Measurements from ENCODE around the gene C11orf65. TPM values are rescaled to one million over a fixed set of nuclear protein-coding genes. Genes with fewer than 3 reads are reported as not detected.

The C11orf65 gene
- polyA plus RNA-seq, 3 donors, result not detected

DNA sequence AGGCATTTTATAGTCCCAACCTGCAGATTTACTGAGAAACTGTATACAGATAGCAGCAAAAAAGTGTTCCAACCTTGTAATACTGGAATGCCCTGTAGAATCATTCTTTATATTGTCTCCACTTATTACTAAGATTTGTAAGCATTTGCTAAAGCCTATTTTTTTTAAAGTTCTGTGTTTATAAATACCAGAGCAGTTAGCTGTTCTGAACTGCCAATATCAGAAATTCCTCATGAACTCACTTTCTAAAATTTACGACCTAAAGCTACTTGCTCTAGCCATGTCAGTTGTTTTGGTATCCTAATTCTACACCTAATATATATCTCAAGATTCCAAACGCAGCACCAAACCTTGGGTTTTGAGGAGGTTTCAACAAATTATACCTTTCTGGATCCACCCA, 103.2 kb downstream of the C11orf65 start:
- H3K27ac ChIP-seq (ENCODE audit: low read depth in 1 of 2, low read length in 2 of 2), result no peak overlapping the region
- peaks cover 0 to 7% (median 3%) of the 10 kb centered on the region in 7 donors for H3K9me3 Mint-ChIP-seq
- no peaks in the 10 kb centered on the region for H3K4me1 ChIP-seq (ENCODE audit: control insufficient read depth in 1 of 2, insufficient read depth in 2 of 2, low read length in 2 of 2)
- H3K9me3 ChIP-seq (replicated peaks in 1 of 2; ENCODE audit: control insufficient read depth in 1 of 2, insufficient read depth in 1 of 2, low read length in 2 of 2), result no peaks in the 10 kb centered on the region
- H3K4me1 Mint-ChIP-seq, result no peaks in the 10 kb centered on the region
- H3K27me3 Mint-ChIP-seq (ENCODE audit: low read depth in 3 of 3), result no peaks in the 10 kb centered on the region
- no peak overlapping the region for H3K27ac Mint-ChIP-seq
- no peaks in the 10 kb centered on the region for H3K79me2 ChIP-seq (ENCODE audit: insufficient read depth, low read length)
- TF ChIP-seq, protein P1, sequence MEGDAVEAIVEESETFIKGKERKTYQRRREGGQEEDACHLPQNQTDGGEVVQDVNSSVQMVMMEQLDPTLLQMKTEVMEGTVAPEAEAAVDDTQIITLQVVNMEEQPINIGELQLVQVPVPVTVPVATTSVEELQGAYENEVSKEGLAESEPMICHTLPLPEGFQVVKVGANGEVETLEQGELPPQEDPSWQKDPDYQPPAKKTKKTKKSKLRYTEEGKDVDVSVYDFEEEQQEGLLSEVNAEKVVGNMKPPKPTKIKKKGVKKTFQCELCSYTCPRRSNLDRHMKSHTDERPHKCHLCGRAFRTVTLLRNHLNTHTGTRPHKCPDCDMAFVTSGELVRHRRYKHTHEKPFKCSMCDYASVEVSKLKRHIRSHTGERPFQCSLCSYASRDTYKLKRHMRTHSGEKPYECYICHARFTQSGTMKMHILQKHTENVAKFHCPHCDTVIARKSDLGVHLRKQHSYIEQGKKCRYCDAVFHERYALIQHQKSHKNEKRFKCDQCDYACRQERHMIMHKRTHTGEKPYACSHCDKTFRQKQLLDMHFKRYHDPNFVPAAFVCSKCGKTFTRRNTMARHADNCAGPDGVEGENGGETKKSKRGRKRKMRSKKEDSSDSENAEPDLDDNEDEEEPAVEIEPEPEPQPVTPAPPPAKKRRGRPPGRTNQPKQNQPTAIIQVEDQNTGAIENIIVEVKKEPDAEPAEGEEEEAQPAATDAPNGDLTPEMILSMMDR (IDR thresholded peaks at IDR 0.05), result no peak
- no peak overlapping the region for H3K4me2 ChIP-seq (replicated peaks; ENCODE audit: extremely low read depth, low read length, poor library complexity, severe bottlenecking)
- WGBS (ENCODE audit: insufficient coverage), result no CpG with 5 or more reads among the region's 2 CpGs
- no peaks in the 10 kb centered on the region for H3K27me3 ChIP-seq (ENCODE audit: control insufficient read depth in 2 of 2, insufficient read depth in 2 of 2, low read length in 2 of 2)
- no peaks in the 10 kb centered on the region for H4K20me1 ChIP-seq (ENCODE audit: insufficient read depth, low read length)
- no peak overlapping the region for H3K4me3 ChIP-seq (replicated peaks in 1 of 3; ENCODE audit: low read depth in 2 of 3, low read length in 3 of 3)
- H3K36me3 Mint-ChIP-seq, result peaks cover 41 to 43% of the 10 kb centered on the region in 2 donors
- H3K36me3 ChIP-seq (replicated peaks in 1 of 2; ENCODE audit: control insufficient read depth in 1 of 2, insufficient read depth in 2 of 2, low read length in 2 of 2), result peaks cover 28 to 52% of the 10 kb centered on the region in 2 donors
- intact Hi-C loops (cut with micrococcal nuclease), result no loop called here
- DNase-seq, result no peak
- no peak overlapping the region for H3K4me3 Mint-ChIP-seq
- H3K9ac ChIP-seq (ENCODE audit: insufficient read depth, low read length, poor library complexity, severe bottlenecking), result no peak overlapping the region
- no peak overlapping the region for H2AFZ ChIP-seq (ENCODE audit: insufficient read depth, low read depth, low read length, poor library complexity, severe bottlenecking)

DNA sequence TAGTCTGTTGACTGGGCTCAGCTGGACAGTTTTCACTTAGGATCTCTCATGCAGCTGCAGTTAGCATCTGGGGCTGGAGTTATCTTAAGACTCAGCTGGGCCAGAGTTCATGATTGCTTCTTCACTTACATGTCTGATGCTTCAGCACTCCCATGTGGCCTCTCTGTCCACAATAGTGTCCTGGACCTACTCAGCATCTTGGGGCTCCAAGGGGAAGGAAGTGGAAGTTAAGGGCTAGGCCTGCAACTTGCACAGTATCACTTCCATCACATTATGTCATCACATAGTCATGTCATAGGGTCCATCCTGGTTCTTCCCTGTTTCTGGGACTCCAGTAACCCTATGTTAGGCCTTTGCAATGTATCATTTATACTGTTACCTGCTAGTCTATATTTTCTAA, 115.9 kb downstream of the C11orf65 start:
- no peak overlapping the region for H3K4me3 Mint-ChIP-seq
- Histone ChIP-seq H3K9ac (ENCODE audit: insufficient read depth, low read length, poor library complexity, severe bottlenecking) (no peak overlapping the region), H3K27me3 (ENCODE audit: control insufficient read depth in 2 of 2, insufficient read depth in 2 of 2, low read length in 2 of 2) (no peaks in the 10 kb centered on the region), H3K36me3 (replicated peaks in 1 of 2; ENCODE audit: control insufficient read depth in 1 of 2, insufficient read depth in 2 of 2, low read length in 2 of 2) (peaks cover 84 to 96% of the 10 kb centered on the region in 2 donors), H3K79me2 (ENCODE audit: insufficient read depth, low read length) (no peaks in the 10 kb centered on the region), H3K4me1 (ENCODE audit: control insufficient read depth in 1 of 2, insufficient read depth in 2 of 2, low read length in 2 of 2) (no peaks in the 10 kb centered on the region), H4K20me1 (ENCODE audit: insufficient read depth, low read length) (no peaks in the 10 kb centered on the region), H3K4me3 (replicated peaks in 1 of 3; ENCODE audit: low read depth in 2 of 3, low read length in 3 of 3) (no peak overlapping the region), H3K27ac (ENCODE audit: low read depth in 1 of 2, low read length in 2 of 2) (no peak overlapping the region), H3K4me2 (replicated peaks; ENCODE audit: extremely low read depth, low read length, poor library complexity, severe bottlenecking) (no peak overlapping the region), H2AFZ (ENCODE audit: insufficient read depth, low read depth, low read length, poor library complexity, severe bottlenecking) (no peak overlapping the region), H3K9me3 (replicated peaks in 1 of 2; ENCODE audit: control insufficient read depth in 1 of 2, insufficient read depth in 1 of 2, low read length in 2 of 2) (no peaks in the 10 kb centered on the region)
- peaks cover under 1 to 6% (median 2%) of the 10 kb centered on the region in 7 donors for H3K9me3 Mint-ChIP-seq
- DNase-seq, result no peak
- TF ChIP-seq, protein P1 (IDR thresholded peaks at IDR 0.05), result no peak
- intact Hi-C loops (cut with micrococcal nuclease), result no loop called here
- H3K36me3 Mint-ChIP-seq, result peaks cover 84 to 92% of the 10 kb centered on the region in 2 donors
- no peaks in the 10 kb centered on the region for H3K27me3 Mint-ChIP-seq (ENCODE audit: low read depth in 3 of 3)
- H3K27ac Mint-ChIP-seq, result peak overlapping the region in 3 of 7 donors; percentile 13 to 17 (median 17)
- no peaks in the 10 kb centered on the region for H3K4me1 Mint-ChIP-seq

Data from CD14-positive monocyte (primary cell).